Heart left ventricle (tissue), 13 donors: ENCODE results near the gene ABR.

Experiments
- CTCF ChIP-seq, 12 donors: fragments of 200-600 bp; sonication (generic) in 4 of 12; IDR thresholded peaks; one replicate each; pipeline versions ENCODE4 v1.5.0 to v1.8.0; 2018 to 2022; ENCODE audit warnings: antibody characterized with exemption in 12 of 12, mild to moderate bottlenecking in 5 of 12
- POLR2A ChIP-seq, 2 donors: fragments of 450-650 bp; IDR thresholded peaks; one replicate each; pipeline ENCODE4 v1.6.1; 2017; ENCODE audit warnings: antibody characterized with exemption in 2 of 2, mild to moderate bottlenecking in 2 of 2, moderate library complexity in 2 of 2
- donor health status: ischemic (EF 13 %, LVEDD 7.1; RV severe dilation, severe dysfunction).
- donor health status: DM: no; HTN: yes; CAD: no.
- donor health status: DM: no; HTN: no; CAD: no.
- donor health status: ischemic (EF 25% LVEDD 6.9; RV normal size, moderate dysfunction).
- donor health status: ischemic (EF 25% LVEDD 5.7; RV mildly dilated, moderate dysfunction).
- donor health status: ischemic (EF 35%, LVEDD 5.7; RV mildly dilated, moderate dysfunction).
- donor health status: nonischemic (EF 11% LVEDD 7.7; RV severe dilation, severe dysfunction).
- donor health status: DM: yes; HTN: yes; CAD: no.
- donor health status: PGD.
- donor health status: ischemic (EF 29% LVEDD 5.4; RV normal size, mild dysfunction).
- donor health status: nonischemic (EF 23%, LVEDD 6.1; RV moderate dilation, normal function).

- TF ChIP-seq CTCF (IDR thresholded peaks at IDR 0.05), result peak; percentile 13 to 60 (median 42)
- TF ChIP-seq POLR2A (IDR thresholded peaks at IDR 0.05), result no peak
Observed at GRCh38 chr17:1147664-1148063, 32.1 kb downstream of the ABR start.
